CD1c-positive myeloid dendritic cell (primary cell): ENCODE results near the gene MADCAM1.

ENCODE experiments used
- DNase-seq: peaks from one replicate; pipeline ENCODE4 v3.0.0-alpha.2; 2016; ENCODE audit errors: extremely low spot score

Gene MADCAM1

GRCh38 chr19:508204-509150, 12.2 kb downstream of the MADCAM1 start:
- DNase-seq: no peak

- peak; percentile 95 for DNase-seq
Measured at GRCh38 chr19:510606-511100, 14.4 kb downstream of the MADCAM1 start.

- DNase-seq: peak; percentile 89
Measured at GRCh38 chr19:511101-511851, 15.0 kb downstream of the MADCAM1 start.

GRCh38 chr19:512547-513365, 16.5 kb downstream of the MADCAM1 start:
- DNase-seq: no peak

- no peak for DNase-seq
Measured at GRCh38 chr19:513368-514165, 17.3 kb downstream of the MADCAM1 start.

GRCh38 chr19:514166-514663, 17.9 kb downstream of the MADCAM1 start:
- no peak for DNase-seq

- DNase-seq: no peak
Measured at GRCh38 chr19:517721-518597, 21.7 kb downstream of the MADCAM1 start.

GRCh38 chr19:518598-519231, 22.4 kb downstream of the MADCAM1 start:
- DNase-seq: no peak

GRCh38 chr19:519449-519865, 23.2 kb downstream of the MADCAM1 start:
- no peak for DNase-seq

GRCh38 chr19:522726-523125, 26.4 kb downstream of the MADCAM1 start:
- DNase-seq: no peak

GRCh38 chr19:524062-524674, 27.9 kb downstream of the MADCAM1 start:
- DNase-seq: no peak

- no peak for DNase-seq
Measured at GRCh38 chr19:525029-525428, 28.7 kb downstream of the MADCAM1 start.

GRCh38 chr19:525857-526419, 29.7 kb downstream of the MADCAM1 start:
- DNase-seq: no peak

- DNase-seq: no peak
Measured at GRCh38 chr19:530134-531008, 34.1 kb downstream of the MADCAM1 start.

- DNase-seq: peak; percentile 95
Measured at GRCh38 chr19:531009-531752, 34.9 kb downstream of the MADCAM1 start.

GRCh38 chr19:531753-532560, 35.7 kb downstream of the MADCAM1 start, which contains the start of gene CDC34:
Gene CDC34 (plus strand): TSS chr19:531760. CDS start chr19:531932, 172 bp downstream.
- peak; percentile 24 for DNase-seq
